Suprapubic skin (tissue), 4 donors: Measurements from ENCODE around the gene UBE3C. TPM values are rescaled to one million over a fixed set of nuclear protein-coding genes. Genes with fewer than 3 reads are reported as not detected.

Experiments used
- DNase-seq, 2 donors: peaks; one replicate each; pipeline ENCODE4 v3.0.0-alpha.2; 2019; ENCODE audit warnings: low spot score in 2 of 2
- H3K27ac ChIP-seq: fragments of 200-600 bp; sonication (generic); one replicate; pipeline ENCODE4 v1.5.1; 2019
- H3K27me3 ChIP-seq: fragments of 200-600 bp; sonication (generic); one replicate; pipeline ENCODE4 v1.5.1; 2019
- H3K36me3 ChIP-seq: fragments of 200-600 bp; sonication (generic); one replicate; pipeline ENCODE4 v1.5.1; 2019
- H3K4me1 ChIP-seq: fragments of 200-600 bp; sonication (generic); one replicate; pipeline ENCODE4 v1.5.1; 2019
- H3K4me3 ChIP-seq: fragments of 200-600 bp; sonication (generic); one replicate; pipeline ENCODE4 v1.5.1; 2019; ENCODE audit warnings: mild to moderate bottlenecking
- H3K9me3 ChIP-seq: fragments of 200-600 bp; sonication (generic); one replicate; pipeline ENCODE4 v1.5.1; 2019
- CTCF ChIP-seq, 2 donors: fragments of 200-600 bp in 1 of 2; fragments of 450-650 bp in 1 of 2; sonication (generic) in 1 of 2; IDR thresholded peaks; one replicate each; pipeline ENCODE4 v1.5.1; 2016 to 2019; ENCODE audit warnings: antibody characterized with exemption in 2 of 2, mild to moderate bottlenecking in 1 of 2, moderate library complexity in 1 of 2
- EP300 ChIP-seq: sonication (generic); formaldehyde crosslinking; IDR thresholded peaks from one replicate; pipeline ENCODE4 v1.6.1; 2017; ENCODE audit warnings: antibody characterized with exemption
- POLR2A ChIP-seq, 2 donors: fragments of 450-650 bp; IDR thresholded peaks; one replicate each; pipeline ENCODE4 v1.6.1; 2017; ENCODE audit warnings: antibody characterized with exemption in 2 of 2, mild to moderate bottlenecking in 2 of 2, moderate library complexity in 2 of 2
- POLR2AphosphoS5 ChIP-seq, 3 donors: sonication (generic); formaldehyde crosslinking; IDR thresholded peaks; one replicate each; pipeline ENCODE4 v1.6.1; 2017; ENCODE audit warnings: antibody characterized with exemption in 3 of 3
- WGBS: methylation state at CpG from one replicate; pipeline ENCODE4 v1.1.5; 2018; 5-methylcytosine and 5-hydroxymethylcytosine counted together
- total RNA-seq, 4 donors: library from RNA; depleted of rRNA; stranded (reverse); fragments of >200 nt; gene quantifications; one replicate each; pipeline ENCODE4 v1.1.0, GENCODE V29; 2016

UBE3C gene
- total RNA-seq, 4 donors from 2014 or later = 66.2 to 88.1 (median 77.8) TPM

- Histone ChIP-seq H3K9me3 (no peaks in the 10 kb centered on the region), H3K27ac (peak overlapping the region; percentile 96), H3K4me1 (peaks cover 52% of the 10 kb centered on the region), H3K4me3 (peak overlapping the region; percentile 71), H3K27me3 (no peaks in the 10 kb centered on the region), H3K36me3 (no peaks in the 10 kb centered on the region)
- DNase-seq = no peak
- TF ChIP-seq EP300 (no peak), POLR2AphosphoS5 (IDR thresholded peaks at IDR 0.05) (no peak), CTCF (IDR thresholded peaks at IDR 0.05) (no peak)
- WGBS = 29% methylated on average over 19 of the region's 19 CpGs
Observed at GRCh38 chr7:157139810-157140510, 1.2 kb downstream of the UBE3C start.

GRCh38 chr7:157140511-157140905, 1.8 kb downstream of the UBE3C start:
- no peak overlapping the region for H3K27ac ChIP-seq
- no peak for TF ChIP-seq EP300
- TF ChIP-seq POLR2AphosphoS5 (IDR thresholded peaks at IDR 0.05) = no peak
- TF ChIP-seq CTCF (IDR thresholded peaks at IDR 0.05) = no peak
- TF ChIP-seq POLR2A (IDR thresholded peaks at IDR 0.05) = no peak
- peaks cover 52% of the 10 kb centered on the region for H3K4me1 ChIP-seq
- no peaks in the 10 kb centered on the region for H3K9me3 ChIP-seq
- no peaks in the 10 kb centered on the region for H3K27me3 ChIP-seq
- H3K36me3 ChIP-seq = no peaks in the 10 kb centered on the region
- DNase-seq = no peak
- H3K4me3 ChIP-seq = peak overlapping the region; percentile 71
- WGBS = 77% methylated on average over 10 of the region's 10 CpGs

DNA sequence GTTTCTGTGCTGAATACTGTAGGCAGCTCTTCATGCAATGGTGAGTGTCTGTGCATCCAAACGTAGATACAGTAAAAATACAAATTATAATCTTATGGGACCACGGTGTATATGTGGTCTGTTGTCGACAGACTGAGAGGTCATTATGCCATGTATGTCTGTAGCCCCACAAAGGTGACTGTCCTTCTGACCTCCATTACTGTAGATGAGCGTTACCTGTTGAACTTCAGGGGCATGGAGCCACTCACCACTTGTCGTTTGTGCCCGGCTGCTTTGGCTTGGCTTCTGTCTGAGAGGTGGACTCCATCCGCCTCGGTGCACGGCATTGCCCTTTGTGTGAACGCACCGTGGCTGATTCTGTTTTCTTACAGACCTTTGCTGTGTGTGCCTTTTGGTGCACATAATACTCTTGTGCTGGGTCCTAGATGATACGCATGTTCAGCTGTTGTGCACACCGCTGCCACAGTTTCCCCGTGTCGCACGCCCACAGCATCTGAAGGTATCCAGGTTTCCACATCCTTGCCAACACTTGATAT, 2.9 kb downstream of the UBE3C start:
- H3K27me3 ChIP-seq = no peaks in the 10 kb centered on the region
- no peak for DNase-seq
- no peak overlapping the region for H3K27ac ChIP-seq
- H3K4me1 ChIP-seq = peaks cover 46% of the 10 kb centered on the region
- H3K36me3 ChIP-seq = no peaks in the 10 kb centered on the region
- 94% methylated on average over 16 of the region's 16 CpGs for WGBS
- no peak overlapping the region for H3K4me3 ChIP-seq
- no peak for TF ChIP-seq CTCF (IDR thresholded peaks at IDR 0.05)
- no peak for TF ChIP-seq POLR2A (IDR thresholded peaks at IDR 0.05)
- TF ChIP-seq POLR2AphosphoS5 (IDR thresholded peaks at IDR 0.05) = no peak
- TF ChIP-seq EP300 = no peak
- no peaks in the 10 kb centered on the region for H3K9me3 ChIP-seq

GRCh38 chr7:157143788-157144187, 5.1 kb downstream of the UBE3C start:
- Histone ChIP-seq H3K27ac (no peak overlapping the region), H3K36me3 (peaks cover 3% of the 10 kb centered on the region), H3K9me3 (no peaks in the 10 kb centered on the region), H3K4me3 (no peak overlapping the region), H3K27me3 (no peaks in the 10 kb centered on the region), H3K4me1 (peaks cover 35% of the 10 kb centered on the region)
- DNase-seq = no peak
- 90% methylated on average over 8 of the region's 8 CpGs for WGBS
- no peak for TF ChIP-seq POLR2AphosphoS5 (IDR thresholded peaks at IDR 0.05)
- no peak for TF ChIP-seq POLR2A (IDR thresholded peaks at IDR 0.05)
- TF ChIP-seq EP300 = no peak
- no peak for TF ChIP-seq CTCF (IDR thresholded peaks at IDR 0.05)

DNA sequence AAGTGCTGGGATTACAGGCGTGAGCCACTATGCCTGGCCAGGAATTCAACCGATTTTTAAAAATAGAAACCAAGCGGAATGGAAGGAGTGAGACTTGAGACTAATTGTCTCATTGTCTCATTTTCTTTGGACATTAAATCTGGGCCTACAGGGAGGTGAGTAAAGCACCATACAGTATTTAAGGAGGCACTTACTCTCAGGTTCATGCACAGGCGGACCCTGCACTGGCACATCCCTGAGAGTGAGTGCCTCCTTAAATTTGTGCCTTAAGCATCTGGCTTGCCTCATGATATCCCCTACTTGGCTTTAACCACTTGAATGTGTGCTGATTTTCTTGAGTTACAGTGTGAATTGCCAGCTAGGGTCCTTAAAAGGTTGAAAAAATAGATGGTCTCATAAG, 10.6 kb downstream of the UBE3C start:
- Histone ChIP-seq H3K4me1 (peaks cover 6% of the 10 kb centered on the region), H3K9me3 (no peaks in the 10 kb centered on the region), H3K4me3 (no peak overlapping the region), H3K27me3 (no peaks in the 10 kb centered on the region), H3K36me3 (peaks cover 3% of the 10 kb centered on the region), H3K27ac (no peak overlapping the region)
- DNase-seq = no peak
- WGBS = 95% methylated on average over 4 of the region's 4 CpGs
- TF ChIP-seq POLR2A (IDR thresholded peaks at IDR 0.05) = no peak
- no peak for TF ChIP-seq POLR2AphosphoS5 (IDR thresholded peaks at IDR 0.05)
- no peak for TF ChIP-seq CTCF (IDR thresholded peaks at IDR 0.05)
- no peak for TF ChIP-seq EP300
